Measurements from ENCODE around the gene FICD.

The FICD gene

DNA sequence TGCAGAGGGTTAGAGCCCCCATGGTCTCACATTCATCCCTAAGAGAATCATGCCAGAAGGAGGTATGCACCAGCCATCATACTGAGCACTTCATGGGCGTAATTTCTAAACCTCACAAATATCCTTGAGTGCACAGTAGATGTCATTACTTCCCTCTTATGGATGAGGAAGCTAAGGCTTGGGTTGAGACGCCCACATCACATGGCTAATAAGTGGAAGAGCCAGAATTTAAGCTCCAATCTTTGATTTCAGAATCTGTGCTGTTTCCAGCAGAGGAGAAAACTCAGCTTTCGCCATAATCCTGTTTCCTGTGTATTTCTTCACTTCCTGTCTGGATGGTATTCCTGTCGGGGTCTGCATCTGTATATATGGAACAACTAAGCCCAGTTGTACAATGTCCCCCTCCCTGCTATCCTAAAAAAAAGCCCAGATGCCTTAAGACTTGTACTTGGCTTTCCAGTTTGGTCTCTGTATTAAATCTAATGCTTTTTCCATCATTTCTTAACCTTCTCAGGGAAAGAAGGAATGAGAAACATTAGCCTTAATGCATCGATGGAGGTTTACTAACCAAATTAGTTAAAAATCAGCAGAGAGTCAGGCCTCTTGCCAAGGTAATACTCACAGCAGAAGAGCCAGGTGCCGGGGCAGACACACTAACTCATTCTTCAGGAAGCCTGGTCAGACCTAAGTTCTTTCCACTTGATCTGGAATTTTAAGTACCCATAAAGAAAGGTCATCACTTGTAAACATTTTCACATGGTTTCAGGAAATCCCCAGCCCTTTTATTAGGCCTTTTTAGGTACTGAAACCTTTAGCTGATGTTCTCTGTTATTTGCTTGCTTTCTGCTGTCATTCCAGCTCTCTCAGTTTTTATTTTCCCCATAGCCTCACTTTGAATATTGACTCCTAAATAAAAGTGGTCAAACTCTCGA, 52.6 kb downstream of the FICD start:
- no peak for DNase-seq (ENCODE audit: low read depth)

DNA sequence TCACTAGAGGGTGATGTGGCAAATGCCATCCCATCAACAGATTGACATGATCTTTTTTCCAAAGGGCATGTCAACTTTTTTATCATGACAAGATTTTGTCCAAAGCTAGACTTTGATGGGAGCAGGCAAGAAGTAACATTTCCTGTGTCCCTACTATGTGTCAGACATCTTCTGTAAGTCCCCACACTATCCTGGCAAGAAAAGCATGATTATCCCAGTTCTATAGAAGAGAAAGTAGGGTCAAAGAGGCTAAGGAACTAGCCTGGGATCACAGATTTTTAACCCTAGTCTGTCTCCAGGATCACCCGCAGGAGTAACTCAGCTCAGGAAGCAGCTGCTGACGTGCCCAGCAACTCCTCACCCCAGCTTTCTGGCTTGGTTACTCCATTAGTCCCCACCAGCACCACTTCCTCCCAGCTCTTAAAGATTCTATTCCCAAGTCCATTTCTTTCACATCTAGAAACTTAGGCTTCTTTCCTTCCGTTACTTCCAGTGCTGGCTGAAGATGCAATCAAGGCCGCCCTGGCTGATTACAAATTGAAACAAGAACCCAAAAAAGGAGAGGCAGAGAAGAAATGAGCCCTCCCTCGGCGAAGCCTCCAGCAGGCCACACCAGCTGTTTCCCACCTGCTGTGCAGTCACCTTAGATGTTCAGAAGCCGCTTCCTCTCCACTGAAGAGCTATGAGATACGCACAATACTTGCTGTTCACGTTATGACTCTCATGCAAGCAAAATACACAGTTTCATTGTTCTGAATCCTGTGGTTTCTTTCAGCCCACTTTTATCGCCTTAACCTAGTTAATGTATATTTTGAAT, 53.5 kb downstream of the FICD start:
- no peak for DNase-seq (ENCODE audit: low read depth)
